22Rv1 (cell line): ENCODE measurements around the gene RNF126.

Experiments used
- H3K27ac ChIP-seq: fragments of 450-650 bp; 2 replicates; pipeline ENCODE4 v1.5.1; 2017
- ZFX ChIP-seq: fragments of 450-650 bp; IDR thresholded peaks from 2 replicates; pipeline ENCODE4 v1.6.1; 2017; ENCODE audit warnings: antibody characterized with exemption, borderline replicate concordance
- TF ChIP-seq, protein P1 (sequence below): fragments of 450-650 bp; IDR thresholded peaks from 2 replicates; pipeline ENCODE4 v1.5.1; 2017; ENCODE audit warnings: mild to moderate bottlenecking

RNF126 gene

DNA sequence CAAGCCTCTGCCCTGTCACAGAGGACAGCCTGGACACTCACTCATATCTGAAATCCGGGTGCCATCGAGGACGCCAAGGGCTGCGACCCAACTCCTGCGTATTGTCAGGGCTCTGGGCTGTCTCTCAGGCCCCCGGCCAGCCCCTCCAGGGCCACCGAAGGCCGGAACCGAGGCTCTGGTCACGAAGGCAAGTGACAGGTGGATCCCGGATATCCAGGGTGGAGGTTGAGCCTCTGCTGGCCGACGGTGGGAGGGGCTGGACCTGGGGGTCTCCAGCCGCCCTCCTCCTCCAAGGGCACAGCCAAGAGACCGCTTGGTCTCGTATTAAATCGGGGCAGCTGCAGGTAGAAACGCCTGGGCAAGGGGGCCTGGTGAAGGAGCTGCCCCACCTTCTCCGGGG, 5.4 kb downstream of the RNF126 start:
- H3K27ac ChIP-seq = no peak overlapping the region
- TF ChIP-seq, protein P1, sequence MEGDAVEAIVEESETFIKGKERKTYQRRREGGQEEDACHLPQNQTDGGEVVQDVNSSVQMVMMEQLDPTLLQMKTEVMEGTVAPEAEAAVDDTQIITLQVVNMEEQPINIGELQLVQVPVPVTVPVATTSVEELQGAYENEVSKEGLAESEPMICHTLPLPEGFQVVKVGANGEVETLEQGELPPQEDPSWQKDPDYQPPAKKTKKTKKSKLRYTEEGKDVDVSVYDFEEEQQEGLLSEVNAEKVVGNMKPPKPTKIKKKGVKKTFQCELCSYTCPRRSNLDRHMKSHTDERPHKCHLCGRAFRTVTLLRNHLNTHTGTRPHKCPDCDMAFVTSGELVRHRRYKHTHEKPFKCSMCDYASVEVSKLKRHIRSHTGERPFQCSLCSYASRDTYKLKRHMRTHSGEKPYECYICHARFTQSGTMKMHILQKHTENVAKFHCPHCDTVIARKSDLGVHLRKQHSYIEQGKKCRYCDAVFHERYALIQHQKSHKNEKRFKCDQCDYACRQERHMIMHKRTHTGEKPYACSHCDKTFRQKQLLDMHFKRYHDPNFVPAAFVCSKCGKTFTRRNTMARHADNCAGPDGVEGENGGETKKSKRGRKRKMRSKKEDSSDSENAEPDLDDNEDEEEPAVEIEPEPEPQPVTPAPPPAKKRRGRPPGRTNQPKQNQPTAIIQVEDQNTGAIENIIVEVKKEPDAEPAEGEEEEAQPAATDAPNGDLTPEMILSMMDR = no peak
- no peak for TF ChIP-seq ZFX

DNA sequence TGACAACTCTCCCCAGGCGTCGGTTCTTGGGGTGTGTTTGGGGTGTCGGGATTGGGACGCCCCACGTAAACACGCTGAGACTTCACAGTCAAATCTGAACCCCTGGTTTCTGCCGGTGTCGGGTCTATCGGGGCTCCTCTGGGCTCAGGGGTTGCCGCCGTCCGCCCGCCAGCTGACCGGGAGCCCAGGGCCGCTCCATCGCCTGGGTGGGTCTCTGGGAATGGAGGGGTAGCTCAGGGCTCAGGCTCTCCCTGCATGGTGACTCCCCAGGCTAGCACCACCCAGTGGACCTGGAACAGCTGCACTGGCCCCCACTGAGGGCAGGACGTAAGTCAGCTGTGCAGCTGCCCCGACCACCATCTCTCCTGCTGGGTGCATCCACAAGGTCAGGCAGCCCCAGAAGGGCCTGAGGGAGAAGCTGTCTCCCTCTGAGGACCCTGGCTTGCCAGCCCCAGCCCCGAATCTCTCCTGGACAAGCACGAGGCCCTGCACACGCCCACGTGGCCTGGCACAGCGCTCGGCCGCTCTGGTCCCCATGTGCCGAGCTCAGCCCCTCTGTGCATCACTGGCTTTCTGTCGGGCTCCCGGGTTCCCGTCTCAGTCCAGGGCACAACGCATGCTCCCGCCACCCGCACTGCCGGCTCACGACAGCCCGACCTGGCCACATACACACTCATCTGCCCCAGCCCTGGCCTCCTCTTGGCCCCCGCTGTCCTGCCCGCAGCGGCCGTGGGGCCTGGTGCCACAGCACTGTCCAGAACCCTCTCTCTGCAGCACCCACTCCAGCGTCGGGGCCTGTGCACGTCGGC, 6.1 kb downstream of the RNF126 start:
- no peak overlapping the region for H3K27ac ChIP-seq
- TF ChIP-seq, protein P1 = no peak
- no peak for TF ChIP-seq ZFX

DNA sequence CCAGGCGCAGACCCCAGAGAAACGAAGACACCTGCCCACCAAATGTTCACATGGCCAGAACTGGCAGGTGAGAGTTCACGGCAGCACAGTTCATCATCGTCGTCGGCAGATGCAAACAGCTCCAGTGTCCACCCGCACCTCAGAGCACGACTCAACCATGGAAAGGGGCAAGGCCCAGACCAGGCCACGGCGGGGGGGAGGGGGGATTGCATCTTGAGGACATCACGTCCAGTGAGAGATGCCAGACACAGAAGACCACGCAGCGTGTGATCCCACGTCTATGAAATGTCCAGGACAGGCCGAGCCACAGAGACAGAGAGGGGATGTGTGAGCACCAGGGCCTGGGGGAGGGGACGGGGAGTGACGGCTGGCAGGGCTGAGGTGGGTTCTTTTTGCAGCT, 7.3 kb downstream of the RNF126 start:
- no peak for TF ChIP-seq ZFX
- TF ChIP-seq, protein P1 = no peak

DNA sequence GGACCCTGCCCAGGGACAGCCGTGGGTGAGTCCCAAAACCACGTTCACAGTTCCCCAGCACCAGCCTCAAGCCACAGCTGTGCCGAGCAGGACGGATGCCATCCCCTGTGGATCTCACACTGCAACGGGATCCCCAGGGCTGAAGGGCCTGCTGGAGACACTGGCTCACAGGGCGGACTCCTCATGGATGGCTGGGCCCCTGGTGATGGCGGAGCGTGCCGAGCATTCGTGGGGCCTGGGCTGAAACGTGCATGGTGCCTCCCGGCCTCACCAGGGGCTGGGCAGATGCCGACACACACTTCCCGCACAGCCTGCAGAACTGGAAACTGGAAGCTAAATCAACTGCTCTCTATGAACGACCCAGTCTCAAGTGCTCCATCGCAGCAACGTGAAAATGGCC, 9.6 kb downstream of the RNF126 start:
- no peak overlapping the region for H3K27ac ChIP-seq
- TF ChIP-seq, protein P1 = no peak
- no peak for TF ChIP-seq ZFX

More for the DNA sequence above, 7.3 kb downstream of the RNF126 start:
- H3K27ac ChIP-seq = no peak overlapping the region

DNA sequence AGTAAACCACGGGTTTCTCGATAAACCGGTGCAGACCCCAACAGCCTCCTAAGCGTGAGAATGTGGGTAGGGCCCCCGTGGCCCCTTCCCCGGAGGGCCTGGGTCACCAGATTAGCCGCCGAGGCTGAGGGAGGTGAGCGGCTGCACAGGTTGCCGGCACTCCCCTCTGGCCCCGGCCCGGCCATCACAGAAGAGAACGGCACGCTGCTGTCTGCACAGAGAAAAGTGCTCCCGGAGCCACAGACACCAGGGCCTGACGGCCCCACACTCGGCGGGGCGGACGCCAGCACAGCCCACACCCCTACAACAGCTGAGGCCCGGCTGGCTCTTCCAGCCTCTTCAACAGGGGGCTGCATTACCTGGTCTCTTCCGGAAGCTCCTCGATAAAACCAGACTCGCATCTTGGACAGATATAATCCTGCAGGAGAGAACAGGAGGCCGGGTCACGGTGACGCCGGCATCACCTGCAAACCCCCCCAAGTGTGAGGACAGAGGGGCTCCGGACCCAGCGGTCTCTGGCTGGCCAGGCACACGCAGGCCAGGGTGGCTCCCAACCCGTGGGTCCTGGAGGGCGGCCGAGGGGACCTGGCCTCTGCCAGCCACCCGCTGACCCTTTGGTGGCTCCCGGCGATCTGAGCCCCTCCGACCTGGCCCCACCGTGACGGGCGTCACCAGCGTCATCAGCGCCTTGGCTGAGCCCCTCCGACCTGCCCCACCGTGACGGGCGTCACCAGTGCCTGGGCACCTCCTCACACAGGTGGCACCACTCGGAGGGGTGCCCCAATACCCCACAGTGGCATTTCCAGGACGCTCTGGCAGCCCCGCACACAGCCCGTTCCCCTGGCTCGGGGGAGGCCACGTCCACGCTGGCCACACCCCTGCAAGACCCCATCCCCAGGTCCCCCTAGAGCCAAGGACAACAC, 10.3 kb downstream of the RNF126 start:
- no peak overlapping the region for H3K27ac ChIP-seq
- TF ChIP-seq ZFX = no peak
- TF ChIP-seq, protein P1 = no peak

DNA sequence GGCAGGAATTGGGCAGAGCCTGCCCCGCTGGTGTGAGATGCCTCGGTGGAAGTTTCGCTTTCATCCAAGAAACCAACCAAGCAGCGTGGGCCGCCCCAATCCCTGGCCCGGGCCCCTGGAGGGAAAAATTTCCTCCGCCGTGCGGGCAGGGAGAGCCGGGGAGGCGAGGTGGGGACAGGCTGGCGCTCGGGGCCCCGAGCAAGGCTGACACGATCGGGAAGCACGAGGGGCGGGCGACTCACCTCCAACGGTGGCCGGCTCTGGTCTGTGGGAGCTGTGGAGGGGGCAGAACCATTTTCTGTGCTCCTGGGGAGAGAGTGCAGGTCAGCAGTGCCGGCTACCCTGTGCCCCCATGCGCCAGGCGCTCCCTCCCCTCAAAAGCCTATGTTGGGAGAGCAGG, 11.0 kb downstream of the RNF126 start:
- TF ChIP-seq ZFX = no peak
- TF ChIP-seq, protein P1 = no peak
- no peak overlapping the region for H3K27ac ChIP-seq
